Endothelial cell of umbilical vein (primary cell): ENCODE results near the gene PLA2G6. TPM values are rescaled to one million over a fixed set of nuclear protein-coding genes. Genes with fewer than 3 reads are reported as not detected.

Source experiments
- BruUV-seq: library from RNA; stranded (reverse); fragments of 400-500 nt; replicated peaks from 2 replicates; lab custom pipeline; 2021; lab: Mats Ljungman, UMichigan
- CTCF ChIA-PET: fragments of 300-600, 350-600 bp; sonication (Branson Sonifier 250); formaldehyde crosslinking; loops from one replicate; lab custom pipeline; 2021; ENCODE audit warnings: antibody characterized with exemption, inconsistent platforms; lab: Charles Lee
- POLR2A ChIA-PET: fragments of 300-600, 350-600 bp; sonication (Branson Sonifier 250); formaldehyde crosslinking; loops from one replicate; lab custom pipeline; 2021; ENCODE audit warnings: antibody characterized with exemption, inconsistent platforms; lab: Charles Lee
- DNase-seq: peaks from one replicate; pipeline ENCODE4 v3.0.0-alpha.2; 2011; ENCODE audit warnings: low read depth, low spot score
- FAIRE-seq: peaks from 2 replicates; lab custom pipeline; 2011; peaks lifted over from hg19 to GRCh38; lab: Jason Lieb, UNC
- H2AFZ ChIP-seq: 2 replicates; pipeline ENCODE4 v1.6.0; 2012; ENCODE audit warnings: low read depth, low read length, control low read depth, inconsistent platforms
- H3K27ac ChIP-seq: 2 replicates; pipeline ENCODE4 v1.5.1; 2011; ENCODE audit warnings: low read depth, mild to moderate bottlenecking, control low read depth, low read length, moderate library complexity; ENCODE audit not compliant: insufficient read depth
- H3K27me3 ChIP-seq, 2 experiments: 2 replicates each; pipeline versions ENCODE4 v1.6.0 to v1.6.1; 2011; ENCODE audit warnings: low read length in 2 of 2, mixed read lengths in 1 of 2; ENCODE audit not compliant: control insufficient read depth in 2 of 2, insufficient read depth in 2 of 2
- H3K36me3 ChIP-seq, 2 experiments: 2 replicates in 1 of 2; 3 replicates in 1 of 2; pipeline ENCODE4 v1.5.1; 2011; ENCODE audit warnings: low read length in 2 of 2, mild to moderate bottlenecking in 1 of 2, moderate library complexity in 1 of 2; ENCODE audit not compliant: control insufficient read depth in 2 of 2, insufficient read depth in 2 of 2; ENCODE audit errors: extremely low read depth in 1 of 2
- H3K4me1 ChIP-seq: 3 replicates; pipeline ENCODE4 v1.5.1; 2011; ENCODE audit warnings: mild to moderate bottlenecking, low read length; ENCODE audit not compliant: control insufficient read depth, insufficient read depth; ENCODE audit errors: extremely low read depth
- H3K4me2 ChIP-seq: 2 replicates; pipeline ENCODE4 v1.6.1; 2011; ENCODE audit warnings: low read length, control low read depth, mixed read lengths; ENCODE audit not compliant: insufficient read depth
- H3K4me3 ChIP-seq, 3 experiments: fragments of 200-600 bp in 1 of 3; sonication (generic), shearing (Covaris generic) in 1 of 3; replicated peaks in 1 of 3; 2 replicates each; pipeline ENCODE4 v1.5.1; 2011 to 2016; ENCODE audit warnings: control low read depth in 3 of 3, low read length in 3 of 3, mild to moderate bottlenecking in 2 of 3, inconsistent platforms in 1 of 3, low read depth in 1 of 3, moderate library complexity in 1 of 3; ENCODE audit not compliant: insufficient read depth in 1 of 3
- H3K79me2 ChIP-seq: 2 replicates; pipeline ENCODE4 v1.6.0; 2012; ENCODE audit warnings: low read length, inconsistent platforms; ENCODE audit not compliant: control insufficient read depth, insufficient read depth
- H3K9ac ChIP-seq: replicated peaks from 2 replicates; pipeline ENCODE3; 2011; ENCODE audit warnings: low read length, control low read depth; ENCODE audit not compliant: insufficient read depth; ENCODE audit errors: extremely low read depth
- H3K9me1 ChIP-seq: replicated peaks from 3 replicates; pipeline ENCODE4 v1.6.0; 2011; ENCODE audit warnings: mild to moderate bottlenecking, low read length; ENCODE audit not compliant: control insufficient read depth, insufficient read depth; ENCODE audit errors: extremely low read depth
- H3K9me3 ChIP-seq: replicated peaks from 2 replicates; pipeline ENCODE4 v1.5.1; 2012; ENCODE audit warnings: low read length, inconsistent platforms; ENCODE audit not compliant: control insufficient read depth, insufficient read depth
- H4K20me1 ChIP-seq: replicated peaks from 2 replicates; pipeline ENCODE3; 2011; ENCODE audit warnings: mild to moderate bottlenecking, low read length; ENCODE audit not compliant: control insufficient read depth, insufficient read depth; ENCODE audit errors: extremely low read depth
- CTCF ChIP-seq, 2 donors: IDR thresholded peaks; 1 replicate in 1 of 2; 2 replicates in 1 of 2; pipeline ENCODE4 v1.5.1; 2011; ENCODE audit warnings: low read length in 2 of 2, mild to moderate bottlenecking in 2 of 2, moderate library complexity in 2 of 2, control low read depth in 1 of 2, inconsistent platforms in 1 of 2, low read depth in 1 of 2; ENCODE audit not compliant: insufficient read depth in 1 of 2; ENCODE audit errors: extremely low read depth in 1 of 2
- EZH2 ChIP-seq: IDR thresholded peaks from 2 replicates; pipeline ENCODE4 v1.6.1; 2012; ENCODE audit warnings: borderline replicate concordance, low read depth, mild to moderate bottlenecking, moderate library complexity, low read length, inconsistent platforms; ENCODE audit not compliant: severe bottlenecking
- FOS ChIP-seq: IDR thresholded peaks from 2 replicates; pipeline ENCODE4 v1.6.1; 2011; ENCODE audit warnings: mild to moderate bottlenecking, low read length, moderate library complexity, borderline replicate concordance; ENCODE audit not compliant: insufficient read depth
- GATA2 ChIP-seq: IDR thresholded peaks from 2 replicates; pipeline ENCODE4 v1.7.0; 2011; ENCODE audit warnings: low read depth, mild to moderate bottlenecking, moderate library complexity, mixed read lengths, low read length; ENCODE audit not compliant: insufficient read length, insufficient read depth
- JUN ChIP-seq: IDR thresholded peaks from 2 replicates; pipeline ENCODE4 v1.6.1; 2011; ENCODE audit warnings: borderline replicate concordance, low read depth; ENCODE audit not compliant: insufficient read length, insufficient read depth
- MAX ChIP-seq: IDR thresholded peaks from 2 replicates; pipeline ENCODE4 v1.6.1; 2011; ENCODE audit not compliant: insufficient read depth, insufficient read length
- MYC ChIP-seq: IDR thresholded peaks from one replicate; pipeline ENCODE4 v1.6.1; 2011; ENCODE audit warnings: mild to moderate bottlenecking, low read depth, low read length
- POLR2A ChIP-seq: IDR thresholded peaks from 2 replicates; pipeline ENCODE4 v1.6.1; 2012; ENCODE audit warnings: low read depth, mild to moderate bottlenecking, control low read depth, low read length
- POLR2AphosphoS5 ChIP-seq: IDR thresholded peaks from 2 replicates; pipeline ENCODE4 v1.6.1; 2012; ENCODE audit warnings: low read depth, mild to moderate bottlenecking, control low read depth, low read length, moderate library complexity; ENCODE audit not compliant: insufficient read depth
- dilution Hi-C: fragments of 300-500 bp; cut with MboI; formaldehyde crosslinking; loops from one replicate; pipeline ENCODE4 v1.15.0; 2019; ENCODE audit warnings: low sequenced_read_pairs; ENCODE audit not compliant: extremely low pct_ligation_motif_present
- intact Hi-C: fragments of 100-400 bp; cut with micrococcal nuclease; formaldehyde crosslinking; loops from one replicate; pipeline ENCODE4 v1.10.0; 2022
- polyA plus RNA-seq, 4 experiments: library from polyadenylated mRNA; depleted of rRNA in 3 of 4; stranded (reverse) in 3 of 4; unstranded in 1 of 4; fragments of >200 nt; gene quantifications; 2 replicates each; pipeline versions ENCODE4 v1.2.1 to v1.2.3, GENCODE V29; 2011 to 2012; ENCODE audit warnings: missing spikeins in 1 of 4
- total RNA-seq: library from RNA; stranded (reverse); gene quantifications from 2 replicates; pipeline ENCODE4 v1.2.3, GENCODE V29; 2021

PLA2G6 gene
- total and polyA plus RNA-seq, 2 donors (not counting 3 experiments of a cell fraction or from before 2014, with no cell fraction given): 6.6 to 10.3 TPM

- Histone ChIP-seq H2AFZ (no peak overlapping the region), H3K4me2 (no peak overlapping the region), H3K9me1 (no peaks in the 10 kb centered on the region), H3K27me3 (no peaks in the 10 kb centered on the region), H3K9me3 (no peaks in the 10 kb centered on the region), H3K4me3 (no peak overlapping the region), H4K20me1 (no peaks in the 10 kb centered on the region), H3K4me1 (peaks cover 7% of the 10 kb centered on the region), H3K27ac (no peak overlapping the region), H3K79me2 (no peaks in the 10 kb centered on the region), H3K9ac (no peak overlapping the region), H3K36me3 (no peaks in the 10 kb centered on the region)
- TF ChIP-seq JUN: no peak
- no peak for TF ChIP-seq MYC
- no peak for TF ChIP-seq GATA2
- TF ChIP-seq POLR2AphosphoS5: no peak
- TF ChIP-seq EZH2: no peak
- TF ChIP-seq FOS: no peak
- TF ChIP-seq MAX: no peak
- TF ChIP-seq POLR2A: no peak
- TF ChIP-seq CTCF (IDR thresholded peaks at IDR 0.05; ENCODE audit: extremely low read depth in 1 of 2, insufficient read depth in 1 of 2, low read depth in 1 of 2, low read length in 2 of 2): no peak
- CTCF ChIA-PET: interaction anchor here (0.9 to 1.4 kb wide), 2 partner anchors 19 to 26 kb away, joined by 3 to 4 read pairs; no protein-coding TSS in a partner anchor
- POLR2A ChIA-PET: interaction anchor here (0.6 kb wide), 1 partner anchor 12 kb away, joined by 4 read pairs; no protein-coding TSS in a partner anchor
- FAIRE-seq (no peak), DNase-seq (no peak)
- no TSS peak for BruUV-seq
- dilution Hi-C loops (no loop called here), intact Hi-C loops (no loop called here)
Measured at GRCh38 chr22:38133331-38133730, 48.3 kb downstream of the PLA2G6 start.
